GM19397 (cell line): Measurements from ENCODE around the gene TMCC1.
A peak's percentile ranks its signal among the peaks of the same experiment; 100 is the strongest.
"Not testable (repeated sequence)": the region's sequence is repeated elsewhere in the genome, so short reads cannot be mapped to it uniquely, and the experiment has no call there.

ENCODE experiments used
- ATAC-seq: cut with Tn5 transposase; IDR thresholded peaks from one replicate; pipeline ENCODE4 v1.9.1; 2021; ENCODE audit warnings: mild to moderate bottlenecking, moderate library complexity; ENCODE audit not compliant: unreplicated experiment

TMCC1 gene

DNA sequence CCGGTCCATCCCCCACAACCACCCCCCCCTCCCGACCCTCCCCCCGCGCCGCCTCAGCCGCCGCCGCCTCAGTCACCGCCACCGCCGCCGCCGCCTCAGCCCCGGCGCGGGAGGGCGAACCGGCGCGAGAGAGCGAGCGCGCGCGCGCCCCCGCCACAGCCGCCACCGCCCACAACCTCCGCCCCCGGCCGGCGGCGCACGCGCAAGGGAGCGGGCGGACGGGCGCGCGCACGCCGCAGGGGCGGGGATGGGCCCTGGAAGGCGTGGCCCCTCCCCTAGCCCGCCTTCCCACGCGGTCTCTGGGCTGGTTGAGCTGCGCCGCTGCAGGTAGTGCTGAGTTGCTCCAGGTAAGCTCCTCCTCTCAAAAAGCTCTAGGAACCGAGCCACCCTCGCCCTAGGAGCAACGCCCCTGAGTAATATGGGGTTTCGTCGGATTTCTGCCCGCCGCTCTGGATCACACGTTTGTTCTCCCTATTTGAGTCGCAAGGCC, at the start of gene TMCC1:
Gene TMCC1 (minus strand): TSS at position 131 of the 490 bp plus-strand sequence.
- ATAC-seq: peak; percentile 89

DNA sequence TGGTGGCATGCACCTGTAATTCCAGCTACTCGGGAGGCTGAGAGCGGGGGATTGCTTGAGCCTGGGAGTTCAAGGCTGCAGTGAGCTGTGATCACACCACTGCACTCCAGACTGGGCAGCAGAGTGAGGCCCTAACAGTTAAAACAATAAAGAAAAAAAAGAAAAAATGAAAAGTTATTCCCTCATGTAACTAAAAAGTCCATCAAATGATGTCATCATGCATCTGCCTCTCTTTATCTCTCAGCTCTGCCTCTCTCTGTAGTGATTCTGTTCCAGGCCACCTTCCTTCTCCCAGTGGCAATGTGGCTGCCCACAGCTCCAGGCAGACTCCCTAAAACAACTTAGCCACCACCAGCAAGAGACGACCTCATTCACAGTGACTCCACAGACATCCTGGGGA, 49.5 kb upstream of the TMCC1 start:
- no peak for ATAC-seq

DNA sequence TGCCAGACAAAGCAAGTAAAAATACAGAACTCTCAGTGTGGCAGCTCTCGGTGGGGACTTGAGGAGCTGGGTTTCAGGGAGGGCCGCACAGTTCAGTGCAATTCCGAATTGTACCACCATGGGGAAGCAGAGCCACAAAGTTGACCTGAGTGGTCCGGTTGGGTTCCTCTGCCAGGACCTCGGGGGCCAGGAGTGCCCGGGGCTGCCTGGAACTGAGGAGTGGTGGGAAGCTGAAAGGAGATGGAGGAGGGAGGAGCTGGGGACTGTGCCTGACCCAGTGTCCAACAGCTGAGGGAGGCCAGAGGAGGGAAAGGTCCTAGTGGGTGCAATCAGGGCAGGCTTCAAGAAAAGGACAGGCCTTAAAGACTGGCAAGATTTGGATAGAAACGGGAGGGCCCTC, 48.8 kb upstream of the TMCC1 start:
- no peak for ATAC-seq

DNA sequence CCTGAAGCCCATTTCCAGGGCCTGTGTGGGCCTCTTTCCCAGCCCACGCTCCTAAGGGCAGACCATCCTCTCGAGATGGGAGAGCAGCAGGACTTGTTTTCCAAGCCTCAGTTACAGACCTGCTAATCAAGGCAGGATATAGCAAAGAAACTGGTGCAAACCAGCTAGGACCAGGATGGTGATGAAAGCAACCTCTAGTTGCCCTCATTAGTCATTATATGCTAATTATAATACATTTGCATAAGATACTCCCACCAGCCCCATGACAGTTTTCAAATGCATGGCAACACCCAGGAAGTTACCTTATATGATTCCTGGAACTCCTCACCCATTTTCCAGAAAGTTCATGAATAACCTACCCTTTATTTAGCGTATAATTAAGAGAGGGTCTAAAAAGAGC, 46.6 kb upstream of the TMCC1 start:
- no peak for ATAC-seq

DNA sequence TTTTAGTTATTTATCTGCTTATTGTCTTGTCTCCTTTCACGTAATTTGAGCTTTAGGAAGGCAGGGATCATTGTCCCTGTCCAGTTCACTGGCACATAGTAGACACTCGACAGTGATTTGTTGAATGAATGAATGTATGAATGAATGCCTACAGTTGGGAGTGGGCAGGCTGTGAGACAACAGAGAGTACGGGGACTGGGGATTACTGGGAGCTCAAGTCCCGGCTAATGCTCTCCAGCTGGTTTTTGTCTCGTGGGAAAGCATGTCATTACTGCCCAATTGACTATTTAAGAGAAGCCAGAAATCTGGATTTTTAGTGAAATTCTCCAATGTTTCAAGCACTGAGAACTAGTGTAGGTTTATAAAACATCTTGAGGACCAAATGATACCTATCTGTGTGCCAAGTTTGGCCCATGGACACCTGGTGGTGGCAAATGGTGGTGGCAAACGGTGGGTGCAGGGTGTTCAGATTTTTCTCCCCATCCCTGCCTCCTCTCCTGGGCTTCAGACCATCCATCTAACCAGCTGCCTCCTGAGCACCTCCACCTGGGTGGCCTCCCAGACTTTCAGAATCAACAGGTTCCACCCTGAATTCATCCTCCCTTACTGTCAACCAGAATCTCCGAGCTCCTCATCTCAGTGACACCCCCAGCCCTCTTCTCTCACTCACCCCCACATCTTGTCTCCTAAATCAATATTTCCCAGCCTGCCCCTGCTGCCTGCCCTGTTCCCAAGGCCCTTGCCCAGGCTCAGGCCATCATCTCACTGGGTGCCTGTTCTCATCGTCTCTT, 44.8 kb upstream of the TMCC1 start:
- no peak for ATAC-seq

DNA sequence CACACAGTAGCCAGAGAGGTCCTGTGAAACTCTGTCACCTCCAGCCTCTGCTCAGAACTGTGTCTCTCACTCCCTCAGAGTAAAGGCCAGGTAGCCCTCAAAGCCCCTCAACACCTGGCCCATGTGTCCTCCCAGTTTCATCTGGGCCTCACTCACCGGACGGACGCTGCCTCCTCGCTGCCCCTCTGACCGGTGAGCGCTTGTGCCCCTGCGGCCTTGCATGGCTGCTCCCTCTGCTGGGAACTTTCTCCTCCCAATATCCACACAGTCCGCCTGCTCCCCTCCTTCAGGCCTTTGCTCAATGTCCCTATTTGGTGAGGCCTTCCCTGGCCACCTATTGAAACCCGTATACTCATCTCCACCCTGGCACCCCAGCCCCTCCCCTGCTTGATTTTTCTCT, 44.2 kb upstream of the TMCC1 start:
- ATAC-seq: no peak

DNA sequence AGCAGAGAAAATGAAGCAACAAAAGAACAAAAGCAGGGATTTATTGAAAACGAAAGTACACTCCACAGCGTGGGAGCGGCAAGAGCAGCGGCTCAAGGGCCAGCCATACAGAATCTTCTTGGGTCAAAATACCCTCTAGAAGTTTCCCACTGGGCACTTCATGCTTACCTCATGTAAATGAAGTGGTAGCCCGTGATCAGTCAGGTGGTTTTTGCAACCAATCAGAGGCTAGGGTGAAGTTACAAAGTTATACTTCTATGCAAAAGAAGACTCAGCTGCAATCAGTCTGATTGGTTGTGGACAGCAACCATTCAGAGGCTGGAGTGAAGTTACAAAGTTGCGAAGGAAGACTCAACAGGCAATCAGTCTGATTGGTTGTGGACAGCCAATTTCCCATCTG, 43.2 kb upstream of the TMCC1 start:
- ATAC-seq: no peak

DNA sequence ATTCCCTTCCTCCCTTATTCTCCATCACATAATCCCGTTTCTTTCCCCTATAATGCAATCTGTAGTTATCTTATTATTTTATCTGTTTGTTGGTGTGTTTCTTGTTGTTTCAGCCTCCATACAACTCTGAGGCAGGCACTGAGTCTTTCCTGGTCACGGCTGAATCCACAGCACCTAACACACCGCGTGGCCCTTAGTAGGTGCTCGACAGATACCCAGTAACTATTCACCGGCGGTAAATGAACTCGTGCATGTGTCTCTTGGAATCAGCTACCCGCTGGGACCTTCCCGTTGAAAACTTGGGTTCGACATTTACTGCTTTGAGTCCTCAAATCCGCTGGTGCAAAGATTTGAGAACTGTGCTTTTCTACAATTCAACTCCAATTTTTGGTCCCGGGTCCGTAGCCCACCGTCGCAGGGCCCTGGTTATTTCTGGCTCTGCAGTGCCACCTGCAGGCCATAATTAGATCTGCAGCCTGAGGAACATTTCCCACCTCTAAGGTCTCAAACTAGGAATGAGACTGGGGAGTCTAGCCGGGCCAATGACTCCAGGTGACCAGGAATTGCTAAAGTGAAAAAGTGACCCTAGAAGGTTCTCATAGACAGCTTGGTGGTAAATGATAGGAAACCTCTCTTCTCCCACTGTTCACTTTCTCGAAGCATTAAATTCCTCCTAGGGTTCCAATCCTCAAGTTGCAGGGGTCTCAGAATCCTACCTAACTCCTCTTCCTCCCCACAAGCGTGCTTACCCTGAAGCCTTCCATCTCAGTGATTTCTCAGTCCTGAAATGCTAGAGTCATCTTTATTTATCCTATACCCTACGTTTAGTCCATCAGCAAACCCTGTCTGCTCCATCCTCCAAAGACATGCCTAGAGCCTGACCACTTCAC, 41.0 kb upstream of the TMCC1 start:
- ATAC-seq: no peak

DNA sequence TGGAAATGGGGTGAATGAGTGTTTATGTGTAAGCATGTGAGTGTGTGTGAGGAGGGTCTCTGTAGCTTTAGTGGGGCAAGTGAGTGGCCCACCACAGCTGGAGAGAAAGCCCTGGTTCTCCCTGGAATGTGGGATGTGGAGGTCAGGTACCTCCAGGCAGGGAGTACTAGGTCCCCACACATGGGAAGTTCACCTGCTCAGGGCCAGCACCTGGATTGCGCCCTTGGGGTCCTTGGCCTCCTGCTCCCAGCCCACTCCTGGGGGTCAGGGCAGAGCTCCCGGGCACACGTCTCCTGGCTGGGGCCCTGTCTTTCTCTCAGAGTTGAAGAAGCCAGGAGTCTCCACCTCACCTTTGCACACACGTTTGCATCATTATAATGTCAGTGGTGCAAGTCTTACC, 40.0 kb upstream of the TMCC1 start:
- no peak for ATAC-seq

DNA sequence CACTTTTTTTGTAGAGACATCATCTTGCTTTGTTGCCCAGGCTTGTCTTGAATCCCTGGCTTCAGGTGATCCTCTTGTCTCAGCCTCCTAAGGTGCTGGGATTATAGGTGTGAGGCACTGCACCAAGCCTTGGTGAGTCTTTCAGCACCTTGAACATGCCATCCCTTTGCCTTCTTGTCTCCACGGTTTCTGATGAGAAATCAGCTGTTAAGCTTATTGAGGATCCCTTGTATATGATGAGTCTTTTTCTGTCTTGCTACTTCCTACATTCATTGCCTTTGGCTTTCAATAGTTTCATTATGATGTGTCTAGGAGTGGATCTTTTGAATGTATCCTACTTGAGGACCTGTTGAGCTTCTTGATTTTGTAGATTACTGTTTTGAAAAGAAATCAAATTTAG, 35.9 kb upstream of the TMCC1 start:
- no peak for ATAC-seq

DNA sequence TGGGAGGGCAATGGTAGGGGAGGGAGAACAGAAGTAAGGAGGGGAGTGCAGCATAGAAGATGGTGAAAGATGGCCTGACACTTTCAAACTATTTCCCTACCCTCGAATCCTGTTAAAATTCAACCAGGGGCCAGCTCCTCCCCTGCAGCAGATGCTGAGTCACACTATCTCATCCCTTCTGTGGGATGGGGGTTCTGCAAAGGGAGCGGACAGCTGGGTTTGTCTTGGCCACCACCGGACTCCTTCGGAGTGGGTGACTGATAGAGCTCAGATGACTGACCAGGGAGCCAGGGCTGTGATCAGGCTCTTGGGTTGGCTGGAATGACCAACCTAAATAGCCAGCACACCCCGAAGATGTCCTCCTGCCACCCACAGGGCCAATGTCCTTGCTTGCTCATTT, 33.6 kb upstream of the TMCC1 start:
- ATAC-seq: no peak

DNA sequence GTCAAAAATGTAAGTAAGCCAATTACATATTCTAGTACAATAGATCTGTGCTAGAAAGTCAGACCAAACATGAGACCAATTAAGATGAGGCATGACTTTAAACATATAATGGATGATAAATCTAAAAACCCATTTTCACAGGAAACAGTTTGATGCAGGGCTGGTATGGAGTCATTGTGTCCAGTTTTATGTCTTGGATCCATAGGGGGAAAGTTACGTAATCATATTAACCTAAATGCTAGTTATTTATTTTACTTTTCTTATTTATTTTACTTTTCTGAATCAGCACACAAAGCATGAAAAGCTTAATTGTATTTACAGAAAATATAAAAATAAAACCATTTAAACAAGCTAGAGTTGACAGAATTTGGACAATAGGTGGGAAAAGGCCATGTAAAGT, 26.3 kb upstream of the TMCC1 start:
- no peak for ATAC-seq

DNA sequence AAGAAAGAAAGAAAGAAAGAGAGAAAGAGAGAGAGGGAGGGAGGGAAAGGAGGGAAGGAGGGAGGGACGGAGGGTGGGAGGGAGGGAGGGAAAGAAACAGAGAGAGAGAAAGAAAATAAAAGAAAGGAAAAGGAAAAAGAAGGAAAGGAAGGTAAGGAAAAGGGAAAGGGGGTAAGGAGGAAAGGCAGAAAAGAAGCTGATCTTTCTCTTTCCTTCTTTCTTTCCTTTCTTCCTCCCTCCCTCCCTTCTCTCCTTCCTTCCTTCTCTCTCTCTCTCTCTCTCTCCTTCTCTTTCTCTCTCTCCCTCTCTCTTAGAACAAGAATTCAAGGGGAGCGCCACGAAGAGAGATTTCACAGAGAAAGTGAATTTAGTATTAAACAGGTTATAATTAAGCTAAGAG, 25.8 kb upstream of the TMCC1 start:
- no peak for ATAC-seq

DNA sequence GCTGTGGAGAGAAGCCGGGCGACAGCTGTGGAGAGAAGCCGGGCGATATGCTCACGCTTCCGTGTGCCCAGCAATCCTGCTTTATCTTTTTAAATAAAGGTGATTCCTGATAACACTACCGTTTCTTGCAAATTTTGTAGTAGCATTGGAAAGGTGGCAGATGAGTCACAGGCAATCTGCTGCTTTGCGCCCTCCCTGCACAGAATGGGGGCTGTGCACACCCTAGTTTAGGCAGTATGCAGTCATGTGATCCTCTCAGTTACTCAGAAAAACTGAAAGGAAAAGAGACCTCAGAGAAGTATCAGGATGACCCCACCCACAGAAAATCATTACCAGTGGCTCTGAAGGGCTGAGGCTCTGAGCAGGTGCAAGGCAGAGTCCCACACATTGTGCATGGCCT, 24.9 kb upstream of the TMCC1 start:
- no peak for ATAC-seq

DNA sequence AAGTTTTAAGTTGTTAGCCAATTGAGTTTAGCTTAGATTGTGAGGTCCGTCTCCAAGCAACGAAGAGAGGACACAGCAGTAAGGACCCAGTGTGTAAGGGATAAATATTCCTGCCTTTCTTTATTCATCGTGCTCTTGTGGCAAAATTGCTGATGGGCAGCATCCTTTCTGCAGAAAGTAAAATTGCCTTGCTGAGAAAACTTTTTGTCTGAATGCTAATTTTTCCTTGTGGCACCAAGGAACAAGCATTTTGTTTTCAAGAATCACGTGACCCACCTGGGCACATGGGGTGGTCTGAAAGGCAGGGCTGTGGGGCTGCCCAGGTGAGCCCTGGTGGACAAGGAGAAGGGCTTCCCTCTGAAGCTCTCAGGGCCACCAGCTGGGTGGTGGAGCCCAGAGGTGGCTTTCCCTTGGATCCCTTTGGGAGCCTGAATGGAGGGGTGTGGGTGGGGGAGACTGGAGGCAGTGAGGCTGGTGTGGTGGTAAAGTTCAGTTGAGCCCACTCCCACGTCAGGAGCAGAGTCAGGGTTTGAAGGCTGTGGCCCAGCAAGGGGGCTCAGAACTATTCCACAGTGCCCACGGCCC, 24.0 kb upstream of the TMCC1 start:
- ATAC-seq: no peak

DNA sequence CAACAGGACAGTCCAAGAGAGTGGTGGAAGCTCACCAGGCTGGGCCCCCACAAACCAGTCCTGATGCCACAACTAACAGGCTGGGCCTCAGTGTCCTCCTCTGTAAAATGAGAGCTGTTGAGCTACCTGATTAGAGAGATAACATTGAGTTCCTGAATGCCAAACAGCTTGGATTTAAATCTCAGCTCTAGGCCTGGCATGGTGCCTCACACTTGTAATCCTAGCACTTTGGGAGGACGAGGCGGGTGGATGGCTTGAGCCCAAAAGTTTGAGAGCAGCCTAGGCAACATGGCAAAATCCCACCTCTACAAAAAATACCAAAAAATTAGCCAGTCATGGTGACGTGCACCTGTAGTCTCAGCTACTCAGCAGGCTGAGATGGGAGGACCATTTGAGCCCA, 20.1 kb upstream of the TMCC1 start:
- no peak for ATAC-seq

DNA sequence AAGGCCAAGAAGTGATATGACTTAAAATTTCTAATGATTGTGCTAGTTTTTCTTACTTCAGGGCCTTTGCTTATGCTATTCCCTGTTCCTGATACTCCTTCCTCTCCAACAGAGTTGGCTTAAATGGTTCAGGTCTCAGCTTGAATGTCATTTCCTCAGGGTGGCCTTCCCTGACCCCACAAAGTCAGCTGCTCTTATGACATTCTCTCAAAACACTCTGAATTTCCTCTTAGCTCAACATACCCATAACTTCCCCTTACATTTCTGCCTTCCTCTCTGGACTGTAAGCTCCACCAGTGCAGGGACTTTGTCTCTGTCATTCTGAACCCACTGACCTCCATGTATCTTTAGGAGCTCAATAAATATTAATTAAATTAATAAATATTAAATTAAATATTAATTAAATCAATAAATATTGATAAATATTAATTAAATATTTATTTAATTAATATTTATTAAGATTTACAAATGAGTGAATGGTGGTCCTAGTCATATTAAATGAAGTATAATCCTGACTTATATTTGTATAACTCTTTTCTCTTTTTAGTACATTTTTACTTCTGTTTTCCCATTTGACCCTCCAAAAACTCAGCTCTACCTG, 17.9 kb upstream of the TMCC1 start:
- ATAC-seq: no peak

DNA sequence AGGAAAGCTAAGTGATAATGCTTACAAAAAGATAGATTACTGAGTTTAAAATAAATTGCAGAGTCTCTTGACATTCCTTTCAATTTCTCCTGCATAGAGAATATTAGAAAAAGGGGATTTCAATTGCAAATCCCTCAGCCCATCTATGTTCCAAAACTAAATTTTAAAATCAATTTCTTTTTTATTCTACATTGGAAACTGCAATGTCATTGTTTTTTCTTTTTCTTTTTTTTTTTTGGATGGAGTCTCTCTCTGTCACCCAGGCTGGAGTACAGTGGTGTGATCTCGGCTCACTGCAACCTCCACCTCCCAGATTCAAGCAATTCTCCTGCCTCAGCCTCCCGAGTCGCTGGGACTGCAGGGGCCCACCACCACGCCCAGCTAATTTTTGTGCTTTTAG, 15.7 kb upstream of the TMCC1 start:
- not testable (repeated sequence) for ATAC-seq

DNA sequence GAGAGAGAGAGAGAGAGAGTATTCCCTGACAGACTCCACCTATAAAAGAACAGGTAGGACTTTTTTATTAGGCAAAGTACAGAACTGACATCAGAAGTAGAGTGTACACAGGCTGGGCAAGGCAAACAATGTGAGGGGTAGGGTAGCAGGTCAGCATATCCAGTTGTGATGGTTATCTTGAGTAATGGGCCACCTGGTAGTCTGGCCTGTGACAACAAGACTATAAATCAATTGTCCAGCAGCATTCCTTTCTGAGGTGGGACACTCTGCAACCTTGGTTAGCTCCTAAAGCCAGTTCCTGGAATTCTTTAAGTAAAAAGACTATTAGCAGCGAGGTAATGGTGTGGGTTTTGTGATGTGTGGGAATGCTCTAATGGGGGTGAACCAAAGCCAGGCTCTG, 14.9 kb upstream of the TMCC1 start:
- no peak for ATAC-seq

DNA sequence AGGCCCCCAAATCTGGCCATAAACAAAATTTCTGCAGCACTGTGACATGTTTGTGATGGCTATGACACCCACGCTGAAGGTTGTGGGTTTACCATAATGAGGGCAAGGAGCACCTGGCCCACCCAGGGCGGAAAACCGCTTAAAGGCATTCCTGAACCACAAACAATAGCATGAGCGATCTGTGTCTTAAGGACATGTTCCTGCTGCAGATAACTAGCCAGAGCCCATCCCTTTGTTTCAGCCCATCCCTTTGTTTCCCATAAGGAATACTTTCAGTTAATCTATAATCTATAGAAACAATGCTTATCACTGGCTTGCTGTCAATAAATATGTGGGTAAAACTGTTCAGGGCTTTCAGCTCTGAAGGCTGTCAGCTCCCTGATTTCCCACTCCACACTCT, 7.8 kb upstream of the TMCC1 start:
- ATAC-seq: not testable (repeated sequence)

DNA sequence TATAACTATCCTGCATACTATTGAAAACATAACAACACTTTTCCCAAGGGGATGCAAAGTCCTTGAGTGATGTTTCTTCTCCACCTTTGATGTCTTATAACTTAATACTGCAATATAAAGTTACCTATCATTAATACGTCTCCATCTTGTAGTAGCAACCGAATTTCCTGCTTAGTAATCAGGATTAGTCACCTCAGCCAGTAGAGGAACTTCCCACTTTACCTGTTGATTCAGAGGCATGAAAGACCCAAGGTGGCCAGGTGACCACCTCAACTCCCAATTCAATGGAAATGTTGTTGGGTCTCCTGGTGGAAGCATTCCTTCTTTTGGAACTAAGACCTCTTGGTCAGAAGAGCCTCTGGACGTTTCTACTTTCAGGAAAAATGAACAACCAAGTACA, 3.5 kb upstream of the TMCC1 start:
- ATAC-seq: no peak
